OCI-LY7 (cell line): Measurements from ENCODE around the gene SLC52A3. TPM values are rescaled to one million over a fixed set of nuclear protein-coding genes. Genes with fewer than 3 reads are reported as not detected.

Source experiments
- BruUV-seq: library from RNA; stranded (reverse); fragments of 400-500 nt; replicated peaks from 2 replicates; lab custom pipeline; 2021; lab: Mats Ljungman, UMichigan
- CTCF ChIA-PET: fragments of 300-600 bp; sonication (Branson Sonifier 250); formaldehyde crosslinking; loops from one replicate; lab custom pipeline; 2022; ENCODE audit warnings: antibody characterized with exemption; ENCODE audit not compliant: unreplicated experiment; lab: Charles Lee
- POLR2A ChIA-PET: fragments of 300-600 bp; sonication (Branson Sonifier 250); formaldehyde crosslinking; loops from one replicate; lab custom pipeline; 2022; ENCODE audit warnings: antibody characterized with exemption; lab: Charles Lee
- DNase-seq: peaks from one replicate; pipeline ENCODE4 v3.0.0-alpha.2; 2015; ENCODE audit warnings: low spot score
- H2AFZ ChIP-seq: fragments of 200-600 bp; sonication (generic), shearing (Covaris generic); 2 replicates; pipeline ENCODE4 v1.6.1; 2014; ENCODE audit warnings: mild to moderate bottlenecking, antibody characterized with exemption, low read length, moderate library complexity
- H3K27ac ChIP-seq: fragments of 200-600 bp; sonication (generic); 2 replicates; pipeline ENCODE4 v1.5.1; 2014; ENCODE audit warnings: mixed run types, low read depth, mild to moderate bottlenecking, moderate library complexity, low read length, inconsistent platforms; ENCODE audit not compliant: poor library complexity, severe bottlenecking
- H3K36me3 ChIP-seq: fragments of 200-600 bp; sonication (generic); 2 replicates; pipeline ENCODE4 v1.6.1; 2014; ENCODE audit warnings: mild to moderate bottlenecking, antibody characterized with exemption, low read length, moderate library complexity, mixed read lengths; ENCODE audit not compliant: insufficient read depth
- H3K4me1 ChIP-seq: fragments of 200-600 bp; sonication (generic); 2 replicates; pipeline ENCODE4 v1.5.1; 2014; ENCODE audit warnings: mild to moderate bottlenecking, low read length; ENCODE audit not compliant: insufficient read depth, poor library complexity, severe bottlenecking
- H3K4me2 ChIP-seq: fragments of 200-600 bp; sonication (generic); 2 replicates; pipeline ENCODE4 v1.6.1; 2014; ENCODE audit warnings: mild to moderate bottlenecking, low read length
- H3K4me3 ChIP-seq: fragments of 200-600 bp; sonication (generic); 2 replicates; pipeline ENCODE4 v1.5.1; 2014; ENCODE audit warnings: mild to moderate bottlenecking, low read depth, low read length; ENCODE audit not compliant: poor library complexity, severe bottlenecking
- H3K79me2 ChIP-seq: fragments of 200-600 bp; sonication (generic); 2 replicates; pipeline ENCODE4 v1.6.1; 2016; ENCODE audit warnings: low read depth, mild to moderate bottlenecking, low read length, moderate library complexity, mixed read lengths; ENCODE audit not compliant: insufficient read depth
- H3K9me2 ChIP-seq: fragments of 200-600 bp; sonication (generic); 2 replicates; pipeline ENCODE4 v1.6.1; 2016; ENCODE audit warnings: mild to moderate bottlenecking, low read length, mixed read lengths; ENCODE audit not compliant: insufficient read depth
- H3K9me3 ChIP-seq: fragments of 200-600 bp; sonication (generic); 2 replicates; pipeline ENCODE4 v1.6.1; 2014; ENCODE audit warnings: mild to moderate bottlenecking, mixed run types, low read length, mixed read lengths
- H4K20me1 ChIP-seq: fragments of 200-600 bp; sonication (generic); 2 replicates; pipeline ENCODE4 v1.6.1; 2014; ENCODE audit warnings: mild to moderate bottlenecking, antibody characterized with exemption, low read length, moderate library complexity, mixed read lengths; ENCODE audit not compliant: insufficient read depth
- EZH2phosphoT487 ChIP-seq: fragments of 200-600 bp; sonication (generic); IDR thresholded peaks from 2 replicates; pipeline ENCODE4 v1.6.1; 2018; ENCODE audit warnings: low read depth, borderline replicate concordance, mild to moderate bottlenecking, mixed run types, antibody characterized with exemption, low read length, moderate library complexity, mixed read lengths
- intact Hi-C: fragments of 100-400 bp; cut with micrococcal nuclease; formaldehyde crosslinking; loops from one replicate; pipeline ENCODE4 v1.10.0; 2022; ENCODE audit not compliant: unreplicated experiment
- total RNA-seq, 2 experiments: library from RNA; depleted of rRNA in 1 of 2; stranded (reverse); fragments of >200 nt in 1 of 2; shearing (Covaris generic) in 1 of 2; gene quantifications; 2 replicates each; pipeline ENCODE4 v1.2.3, GENCODE V29; 2014 to 2022
- TF ChIP-seq, protein P1 (sequence below): fragments of 200-600 bp; sonication (generic); conservative IDR thresholded peaks from 2 replicates; pipeline ENCODE4 v1.5.1; 2014; ENCODE audit warnings: mild to moderate bottlenecking, antibody characterized with exemption, low read length, moderate library complexity, mixed read lengths

Gene SLC52A3
- total RNA-seq, 2 experiments from 2014 or later, result not detected

DNA sequence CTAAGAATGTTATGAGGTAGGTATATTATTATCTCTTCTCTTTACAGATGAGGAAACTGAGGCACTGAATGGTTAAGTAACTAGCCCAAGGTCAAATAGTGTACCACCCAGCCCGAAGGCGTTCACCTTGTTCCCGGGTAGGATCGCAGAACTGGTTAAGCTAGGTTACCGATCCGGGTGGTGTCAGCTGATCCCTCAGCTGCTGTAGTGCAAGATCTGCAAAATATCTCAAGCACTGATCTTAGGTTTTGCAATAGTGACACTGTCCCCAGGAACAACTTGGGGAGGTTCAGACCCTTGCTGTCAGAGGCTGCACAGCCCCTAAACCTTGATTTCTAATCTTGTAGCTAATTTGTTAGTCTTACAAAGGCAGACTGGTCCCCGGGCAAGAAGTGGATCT is 28.1 kb downstream of the SLC52A3 start:
- H3K9me3 ChIP-seq, result peaks cover 2% of the 10 kb centered on the region; the same call in 1 of the 2 replicates
- no peak for DNase-seq
- intact Hi-C loops, result no loop called here
- ChIA-PET CTCF (interaction anchor here (0.6 kb wide), 1 partner anchor 17 kb away, joined by 3 read pairs; no protein-coding TSS in a partner anchor), POLR2A (interaction anchor here (0.6 to 1.3 kb wide), 3 partner anchors 8 to 214 kb away, joined by 3 to 8 read pairs (median 6); partner anchors contain the start of gene FAM110A)
- no peak for TF ChIP-seq EZH2phosphoT487
- TF ChIP-seq, protein P1, sequence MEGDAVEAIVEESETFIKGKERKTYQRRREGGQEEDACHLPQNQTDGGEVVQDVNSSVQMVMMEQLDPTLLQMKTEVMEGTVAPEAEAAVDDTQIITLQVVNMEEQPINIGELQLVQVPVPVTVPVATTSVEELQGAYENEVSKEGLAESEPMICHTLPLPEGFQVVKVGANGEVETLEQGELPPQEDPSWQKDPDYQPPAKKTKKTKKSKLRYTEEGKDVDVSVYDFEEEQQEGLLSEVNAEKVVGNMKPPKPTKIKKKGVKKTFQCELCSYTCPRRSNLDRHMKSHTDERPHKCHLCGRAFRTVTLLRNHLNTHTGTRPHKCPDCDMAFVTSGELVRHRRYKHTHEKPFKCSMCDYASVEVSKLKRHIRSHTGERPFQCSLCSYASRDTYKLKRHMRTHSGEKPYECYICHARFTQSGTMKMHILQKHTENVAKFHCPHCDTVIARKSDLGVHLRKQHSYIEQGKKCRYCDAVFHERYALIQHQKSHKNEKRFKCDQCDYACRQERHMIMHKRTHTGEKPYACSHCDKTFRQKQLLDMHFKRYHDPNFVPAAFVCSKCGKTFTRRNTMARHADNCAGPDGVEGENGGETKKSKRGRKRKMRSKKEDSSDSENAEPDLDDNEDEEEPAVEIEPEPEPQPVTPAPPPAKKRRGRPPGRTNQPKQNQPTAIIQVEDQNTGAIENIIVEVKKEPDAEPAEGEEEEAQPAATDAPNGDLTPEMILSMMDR, result no peak
- no peaks in the 10 kb centered on the region for H4K20me1 ChIP-seq
- H3K36me3 ChIP-seq, result no peaks in the 10 kb centered on the region
- no peaks in the 10 kb centered on the region for H3K4me1 ChIP-seq
- BruUV-seq, result no TSS peak
- H3K9me2 ChIP-seq, result no peaks in the 10 kb centered on the region
- H3K79me2 ChIP-seq, result no peaks in the 10 kb centered on the region
- no peak overlapping the region for H3K4me2 ChIP-seq
- H3K27ac ChIP-seq, result no peak overlapping the region
- no peak overlapping the region for H3K4me3 ChIP-seq
- no peak overlapping the region for H2AFZ ChIP-seq

DNA sequence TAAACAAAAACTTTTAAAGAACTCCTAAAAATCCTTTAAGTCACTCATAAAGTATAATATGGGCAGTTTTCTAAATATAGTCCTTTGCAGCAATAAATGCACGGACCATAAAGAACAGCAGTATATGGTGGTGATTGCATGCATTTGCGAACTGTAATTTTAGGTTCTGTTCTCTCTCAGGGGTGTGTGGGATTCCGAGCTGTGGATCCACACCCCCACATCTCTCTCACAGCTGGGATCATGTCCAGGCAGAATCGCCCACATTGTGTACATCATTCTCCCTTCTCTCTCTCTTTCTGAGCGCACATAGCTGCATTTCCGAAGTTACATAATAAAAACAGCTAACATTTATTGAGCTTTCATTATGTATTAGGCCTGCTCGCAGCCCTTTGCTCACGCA is 28.6 kb downstream of the SLC52A3 start:
- Histone ChIP-seq H3K4me2 (no peak overlapping the region), H3K9me3 (no peaks in the 10 kb centered on the region), H4K20me1 (no peaks in the 10 kb centered on the region), H3K4me3 (no peak overlapping the region), H3K27ac (no peak overlapping the region), H3K4me1 (no peaks in the 10 kb centered on the region), H3K79me2 (no peaks in the 10 kb centered on the region), H2AFZ (no peak overlapping the region), H3K9me2 (no peaks in the 10 kb centered on the region), H3K36me3 (no peaks in the 10 kb centered on the region)
- TF ChIP-seq, protein P1, result no peak
- no peak for TF ChIP-seq EZH2phosphoT487
- CTCF ChIA-PET, result interaction anchor here (0.6 to 1.1 kb wide), 2 partner anchors 16 to 21 kb away, joined by 3 to 4 read pairs; no protein-coding TSS in a partner anchor
- DNase-seq, result no peak
- no TSS peak for BruUV-seq
- intact Hi-C loops, result loop anchor here (1.0 kb wide), 1 partner anchor 178 kb away; no protein-coding TSS in a partner anchor
- POLR2A ChIA-PET, result interaction anchor here (1.0 to 1.3 kb wide), 2 partner anchors 9 to 94 kb away, joined by 3 to 8 read pairs; partner anchors contain the start of gene FAM110A

DNA sequence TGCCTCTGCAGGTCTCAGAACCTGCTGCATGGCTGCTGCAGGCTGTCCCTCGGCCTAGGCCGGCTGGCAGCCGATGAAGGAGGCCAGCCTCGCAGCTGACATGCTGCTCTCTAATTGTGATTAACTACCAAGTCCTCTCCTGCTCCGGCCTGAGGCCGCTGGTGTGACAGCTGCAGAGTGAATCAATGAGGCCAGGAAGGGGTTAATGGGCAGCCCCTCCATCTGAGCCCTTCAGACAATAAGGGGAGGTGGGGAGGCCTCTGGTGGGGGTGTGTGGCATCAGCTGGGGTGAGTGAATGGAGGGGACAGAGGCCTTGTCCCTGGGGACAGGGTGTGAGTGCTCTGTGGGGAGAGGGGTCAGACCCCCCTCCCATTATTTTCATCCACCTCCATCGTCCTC is 34.4 kb downstream of the SLC52A3 start:
- Histone ChIP-seq H3K79me2 (no peaks in the 10 kb centered on the region), H2AFZ (no peak overlapping the region), H3K9me2 (no peaks in the 10 kb centered on the region), H4K20me1 (no peaks in the 10 kb centered on the region), H3K4me2 (no peak overlapping the region), H3K36me3 (no peaks in the 10 kb centered on the region), H3K9me3 (no peaks in the 10 kb centered on the region), H3K27ac (no peak overlapping the region), H3K4me3 (no peak overlapping the region), H3K4me1 (no peaks in the 10 kb centered on the region)
- TF ChIP-seq EZH2phosphoT487, result no peak
- TF ChIP-seq, protein P1, result no peak
- CTCF ChIA-PET, result no interaction called here
- no peak for DNase-seq
- BruUV-seq, result no TSS peak
- intact Hi-C loops, result no loop called here
- POLR2A ChIA-PET, result no interaction called here
